Measurements from ENCODE around the gene KLRD1.
"Not testable (repeated sequence)": the region's sequence is repeated elsewhere in the genome, so short reads cannot be mapped to it uniquely, and the experiment has no call there.

Gene KLRD1, protein sequence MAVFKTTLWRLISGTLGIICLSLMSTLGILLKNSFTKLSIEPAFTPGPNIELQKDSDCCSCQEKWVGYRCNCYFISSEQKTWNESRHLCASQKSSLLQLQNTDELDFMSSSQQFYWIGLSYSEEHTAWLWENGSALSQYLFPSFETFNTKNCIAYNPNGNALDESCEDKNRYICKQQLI

DNA sequence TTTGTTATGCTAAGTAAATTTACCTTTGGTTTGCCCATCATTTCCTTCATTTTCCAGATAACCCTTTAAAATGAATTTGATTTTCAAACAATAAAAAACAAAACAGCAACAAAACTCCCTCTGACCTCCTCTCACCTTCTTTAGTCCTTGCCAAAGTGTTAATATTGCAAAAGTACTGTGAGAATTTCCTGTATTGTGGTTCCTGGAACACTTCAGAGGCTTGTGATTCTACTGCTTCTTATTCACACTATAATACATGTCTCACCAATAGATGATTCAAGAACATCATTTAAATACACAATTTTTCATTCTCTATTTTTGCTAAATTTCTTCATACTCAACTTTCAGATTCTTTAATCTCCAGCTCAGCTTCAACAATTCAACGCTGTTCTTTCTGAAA, at the start of gene KLRD1:
TSS of gene KLRD1 (plus strand) at position 241 of the 400 bp plus-strand sequence. CDS start 208 bp downstream, outside the sequence.
- DNase-seq = no peak

DNA sequence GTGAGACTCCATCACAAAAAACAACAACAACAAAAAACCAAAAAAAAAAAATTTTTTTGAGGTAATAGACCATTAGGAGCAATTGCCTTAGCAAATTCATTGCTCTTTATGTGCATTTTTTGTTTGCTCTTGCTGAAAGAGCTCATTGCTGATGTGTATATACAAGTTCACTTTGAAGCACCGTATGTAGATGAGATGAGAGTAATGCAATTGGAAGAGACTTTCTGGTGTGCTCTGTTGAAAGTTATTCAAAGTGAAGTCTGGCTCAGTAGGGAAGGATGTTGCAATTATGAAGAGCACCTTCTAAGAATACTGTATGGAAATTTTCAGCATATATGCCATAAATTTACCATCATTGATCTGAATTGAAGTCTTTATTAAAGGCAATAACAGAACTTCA, 46.7 kb upstream of the KLRD1 start:
- no peak for DNase-seq

DNA sequence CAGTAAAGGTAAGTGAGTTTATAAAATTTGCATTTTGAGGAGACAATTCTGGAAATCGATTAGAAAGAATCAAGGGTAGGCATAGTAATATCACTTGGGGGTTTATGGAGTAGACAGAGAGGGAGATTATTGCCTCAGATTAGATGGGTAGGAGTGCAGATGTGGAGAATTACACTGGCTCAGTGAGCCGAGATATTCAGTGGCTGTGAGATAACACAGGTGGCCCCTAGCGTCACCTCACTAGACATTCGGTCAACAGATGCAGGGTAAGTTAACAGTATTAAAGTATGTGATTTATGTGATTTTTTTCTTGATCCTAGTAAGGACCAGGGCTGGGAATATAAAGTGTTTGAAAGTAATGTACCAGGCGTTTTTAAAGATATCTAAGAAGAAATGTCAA, 39.6 kb upstream of the KLRD1 start:
- DNase-seq = no peak

DNA sequence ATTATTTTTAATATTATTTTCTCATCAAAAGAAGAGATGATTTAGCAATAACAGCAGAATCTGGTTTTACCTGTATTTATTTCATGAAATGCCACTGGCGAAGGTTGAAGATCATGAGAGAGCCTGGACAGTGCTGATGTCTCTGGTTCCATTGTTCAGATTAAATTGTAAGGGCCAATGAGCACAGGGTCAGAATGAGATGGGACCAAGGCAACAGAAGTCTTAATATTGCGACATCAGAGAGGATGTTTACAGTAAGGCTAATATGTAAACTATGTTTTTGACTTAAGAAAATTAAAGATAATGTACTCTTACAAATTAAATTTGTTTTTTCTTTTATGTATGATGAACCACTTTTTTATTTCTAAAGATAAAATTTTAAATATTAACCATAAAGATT, 35.2 kb upstream of the KLRD1 start:
- no peak for DNase-seq

DNA sequence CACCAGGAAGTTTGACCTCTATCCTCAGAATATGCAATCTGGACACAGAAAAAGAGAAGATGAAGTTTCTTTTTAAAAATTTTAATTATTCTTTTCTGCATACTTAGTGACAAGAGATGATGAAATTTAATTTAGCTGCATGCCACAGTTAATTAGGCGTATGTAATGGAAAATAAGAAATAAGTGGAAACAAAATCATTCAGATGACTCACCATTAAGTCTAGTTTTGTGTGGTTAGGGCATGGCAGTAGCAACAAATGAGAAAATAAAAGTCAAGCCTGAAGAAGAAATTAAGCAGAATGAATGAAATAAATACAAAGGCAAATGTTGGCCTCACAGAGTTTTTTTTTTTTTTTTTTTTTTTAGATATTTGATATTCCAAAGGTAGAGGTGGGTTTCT, 30.9 kb upstream of the KLRD1 start:
- DNase-seq = no peak

DNA sequence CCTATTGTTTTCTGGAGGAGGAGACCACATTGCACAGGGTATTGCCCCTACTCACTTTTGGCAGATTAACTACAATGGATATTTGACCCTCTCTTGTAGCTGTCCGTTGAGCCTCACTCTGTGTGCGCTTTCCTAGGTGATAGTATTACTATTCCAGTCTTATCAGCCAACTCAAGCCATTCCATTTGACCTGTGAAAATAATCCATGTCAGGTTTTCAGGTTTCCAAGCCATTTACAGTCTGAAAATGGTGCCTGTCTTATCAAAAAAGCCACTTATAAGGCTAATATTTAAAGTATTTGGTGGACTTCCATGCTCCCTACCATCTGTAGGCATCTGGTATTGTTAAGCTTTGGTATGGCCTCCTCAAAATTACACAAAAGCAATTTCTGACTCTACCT, 29.6 kb upstream of the KLRD1 start:
- no peak for DNase-seq

DNA sequence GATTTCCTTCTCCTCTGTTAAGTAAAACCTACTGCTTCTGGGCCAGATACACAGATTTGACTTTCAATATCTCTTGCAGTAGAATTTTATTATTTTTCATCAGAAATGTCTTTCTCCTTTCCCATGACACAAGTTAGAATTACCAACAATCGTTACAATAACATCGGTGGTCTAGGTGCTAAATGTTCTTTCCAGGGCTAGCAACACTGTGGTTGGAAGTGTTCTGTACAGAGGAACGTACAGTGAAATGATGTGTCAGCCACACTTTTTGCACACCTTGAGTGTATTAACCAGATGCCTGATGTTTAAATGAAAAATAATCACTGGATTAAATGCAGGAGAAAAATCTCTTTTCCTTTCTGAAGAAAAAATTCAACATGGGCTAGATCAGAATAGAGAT, 27.7 kb upstream of the KLRD1 start:
- no peak for DNase-seq

DNA sequence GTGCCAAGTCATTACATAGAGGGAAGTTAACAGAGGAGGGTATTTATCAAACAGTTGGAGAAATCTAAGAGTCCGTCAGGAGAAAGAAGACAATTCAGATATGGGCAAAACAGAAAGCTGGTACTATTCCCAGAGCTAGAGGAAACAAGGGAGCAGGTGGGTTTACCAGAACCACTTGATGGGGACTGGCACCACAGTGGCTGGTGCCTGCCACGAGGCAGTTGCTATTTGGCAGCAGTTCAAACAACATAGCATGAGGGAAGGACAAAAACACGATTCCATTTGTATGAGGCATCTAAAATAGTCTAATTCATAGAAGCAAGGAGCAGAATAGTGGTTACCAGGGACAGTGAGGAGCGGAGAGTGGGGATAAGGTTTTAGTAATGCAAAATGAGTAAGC, 24.6 kb upstream of the KLRD1 start:
- no peak for DNase-seq

DNA sequence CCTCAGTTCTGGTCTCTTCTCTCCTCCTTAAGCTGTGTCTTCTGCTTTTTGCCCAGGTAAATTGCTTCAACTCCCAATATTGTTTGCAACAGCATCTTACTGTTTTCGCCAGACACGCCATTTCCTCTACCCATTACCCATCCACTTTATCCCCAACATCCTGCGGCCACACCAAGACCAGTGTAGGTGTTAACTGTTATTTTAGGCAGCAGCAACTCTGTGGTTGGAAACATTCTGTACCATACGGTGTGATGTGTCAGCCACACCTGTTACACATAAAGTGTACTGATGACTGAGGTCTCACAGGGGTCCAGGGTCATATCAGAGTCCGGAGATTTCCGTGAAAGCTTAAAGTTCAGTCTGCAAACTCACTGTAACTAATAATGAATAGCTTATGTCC, 21.8 kb upstream of the KLRD1 start:
- no peak for DNase-seq

DNA sequence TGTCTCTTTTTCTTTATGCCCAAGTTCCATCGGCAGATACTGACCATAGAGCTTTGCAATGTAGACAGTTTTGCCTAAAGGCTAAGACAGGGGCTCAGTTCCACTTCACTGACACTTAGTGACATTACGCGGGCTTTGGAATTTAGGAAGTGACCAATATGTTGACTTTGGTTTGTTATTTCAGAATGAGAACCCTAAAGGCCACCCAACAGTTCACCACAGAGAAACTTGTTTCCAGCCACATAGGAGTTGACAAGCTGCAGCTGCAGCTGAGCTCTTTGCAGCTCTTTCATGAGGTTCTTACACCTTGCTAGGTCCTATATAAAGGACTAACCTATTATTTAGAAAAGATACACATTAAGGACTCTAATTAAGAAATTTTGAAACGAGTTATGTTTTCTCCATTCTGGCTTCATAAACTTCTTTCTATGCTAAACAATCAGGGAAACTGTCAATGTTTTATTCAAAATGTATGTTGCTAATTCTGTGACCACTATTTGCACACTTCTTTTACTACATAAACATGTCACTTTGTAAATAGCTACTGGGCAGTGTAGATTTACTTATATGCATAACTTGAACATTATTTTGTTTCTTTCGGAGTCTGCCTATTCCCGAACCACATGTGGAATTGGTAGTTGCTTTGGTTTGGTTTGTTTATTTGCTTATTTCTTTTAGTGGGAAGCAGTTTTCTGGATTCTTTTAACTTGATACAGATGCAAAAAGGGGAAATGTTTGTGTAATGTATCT, 18.5 kb upstream of the KLRD1 start:
- no peak for DNase-seq

DNA sequence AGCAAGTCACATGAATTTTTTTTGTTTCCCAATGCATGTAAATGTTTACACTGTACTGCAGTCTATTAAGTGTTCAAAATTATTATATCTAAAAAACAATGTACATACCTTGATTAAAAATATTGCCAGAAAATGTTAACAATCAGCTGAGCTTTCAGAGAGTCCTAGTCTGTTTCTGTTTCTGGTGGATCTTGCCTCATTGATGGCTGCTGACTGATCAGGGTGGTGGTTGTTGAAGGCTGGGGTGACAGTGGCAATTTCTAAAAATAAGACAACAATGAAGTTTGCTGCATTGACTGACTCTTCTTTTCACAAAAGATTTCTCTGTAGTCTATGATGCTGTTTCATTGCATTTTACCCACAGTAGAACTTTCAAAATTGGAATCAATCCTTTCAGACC, 16.6 kb upstream of the KLRD1 start:
- DNase-seq = no peak

DNA sequence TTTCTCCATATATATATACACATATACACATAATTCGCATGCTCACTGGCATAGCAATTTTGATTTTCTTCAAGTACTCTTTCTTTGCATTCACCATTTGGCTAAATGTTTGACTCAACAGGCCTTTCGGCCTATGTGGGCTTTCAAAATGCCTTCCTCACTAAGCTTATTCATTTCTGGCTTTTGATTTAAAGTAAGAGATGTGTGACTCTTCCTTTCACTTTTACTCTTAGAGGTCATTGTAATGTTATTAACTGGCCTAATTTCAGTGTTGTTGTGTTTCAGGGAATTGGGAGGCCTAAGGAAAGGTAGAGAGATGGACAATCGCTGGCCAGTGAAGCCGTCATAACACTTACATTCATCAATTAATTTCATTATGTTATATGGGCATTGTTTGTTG, 14.5 kb upstream of the KLRD1 start:
- DNase-seq = no peak

DNA sequence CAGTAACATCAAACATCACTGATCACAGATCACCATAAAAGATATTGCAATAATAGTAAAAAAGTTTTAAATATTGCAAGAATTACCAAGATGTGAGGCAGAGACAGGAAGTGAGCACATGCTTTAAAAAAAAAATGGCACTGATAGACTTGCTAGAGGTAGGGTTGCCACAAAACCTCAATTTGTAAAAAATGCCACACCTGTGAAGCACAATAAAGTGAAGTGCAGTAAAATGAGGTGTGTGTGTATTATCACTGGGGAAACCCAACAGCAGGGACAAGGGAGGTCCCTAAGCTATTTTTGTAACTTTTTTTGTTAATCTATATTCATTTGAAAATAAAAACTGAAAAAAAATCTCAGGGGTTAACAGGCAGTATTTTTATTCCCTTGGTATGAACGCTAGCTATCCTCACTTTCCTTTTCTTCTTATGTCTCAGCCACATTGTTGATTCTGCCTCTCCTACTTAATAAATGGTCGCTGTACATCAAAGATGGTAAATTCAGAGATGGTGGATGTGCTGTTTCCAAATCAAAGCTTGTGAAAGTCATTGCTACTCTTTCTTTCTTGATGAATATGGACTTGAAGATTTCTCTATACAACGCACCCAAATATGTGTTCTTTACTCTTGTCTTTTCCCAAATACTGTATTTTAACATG, 14.0 kb upstream of the KLRD1 start:
- no peak for DNase-seq

DNA sequence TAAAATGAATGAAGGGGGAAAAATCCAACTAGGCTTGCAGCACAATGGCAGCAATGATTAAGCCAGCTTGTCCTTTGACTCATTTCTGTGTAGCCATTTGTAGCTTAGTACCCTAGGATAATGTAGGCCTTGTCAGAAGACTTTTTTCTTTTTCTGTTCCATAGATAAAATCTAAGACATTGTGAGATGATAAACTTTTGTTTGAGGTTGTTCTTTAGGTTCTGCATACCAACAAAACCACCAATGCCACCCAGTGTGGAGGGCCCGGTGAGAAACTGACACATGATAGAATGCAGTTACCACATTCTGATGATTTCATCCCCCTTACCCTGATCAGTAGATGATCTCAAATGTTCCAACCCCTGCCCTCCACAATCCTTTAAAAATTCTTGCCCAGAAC, 6.6 kb upstream of the KLRD1 start:
- no peak for DNase-seq

DNA sequence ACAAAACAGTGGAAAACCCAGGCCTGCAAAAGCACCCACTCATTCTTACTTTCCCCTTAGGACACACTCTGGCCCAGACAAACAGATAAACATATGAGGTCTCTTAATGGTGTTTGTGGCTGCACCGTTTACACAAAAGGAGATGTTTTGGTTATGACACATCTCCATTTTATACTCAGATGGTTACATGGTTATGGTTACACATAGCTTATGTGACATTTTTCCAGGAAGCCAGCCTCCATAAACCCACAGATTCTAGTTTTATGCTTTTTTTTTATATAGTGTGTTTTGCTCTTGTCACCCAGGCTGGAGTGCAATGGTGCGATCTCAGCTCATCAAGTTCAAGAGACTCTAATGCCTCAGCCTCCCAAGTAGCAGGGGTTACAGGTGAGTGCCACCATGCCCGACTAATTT, 3.5 kb upstream of the KLRD1 start:
- DNase-seq = no peak

DNA sequence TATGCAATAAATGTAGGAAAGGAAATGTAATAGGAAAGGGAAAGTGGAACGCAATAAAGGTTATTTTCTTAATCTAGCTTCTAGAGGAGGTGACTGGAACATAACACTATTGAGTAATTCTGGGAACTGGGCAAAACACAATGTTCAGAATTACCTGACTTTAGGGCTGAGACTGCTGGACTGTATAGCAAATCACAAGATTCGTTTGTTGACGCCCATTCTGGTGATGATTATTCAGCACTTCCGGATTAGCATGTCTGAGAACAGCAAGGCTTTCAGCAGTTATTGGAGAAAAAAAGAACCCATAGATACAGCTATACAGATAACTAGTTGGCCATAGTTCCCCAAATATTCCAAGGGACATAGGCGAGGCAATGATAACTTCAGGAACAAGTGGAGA, 2.3 kb upstream of the KLRD1 start:
- DNase-seq = no peak

DNA sequence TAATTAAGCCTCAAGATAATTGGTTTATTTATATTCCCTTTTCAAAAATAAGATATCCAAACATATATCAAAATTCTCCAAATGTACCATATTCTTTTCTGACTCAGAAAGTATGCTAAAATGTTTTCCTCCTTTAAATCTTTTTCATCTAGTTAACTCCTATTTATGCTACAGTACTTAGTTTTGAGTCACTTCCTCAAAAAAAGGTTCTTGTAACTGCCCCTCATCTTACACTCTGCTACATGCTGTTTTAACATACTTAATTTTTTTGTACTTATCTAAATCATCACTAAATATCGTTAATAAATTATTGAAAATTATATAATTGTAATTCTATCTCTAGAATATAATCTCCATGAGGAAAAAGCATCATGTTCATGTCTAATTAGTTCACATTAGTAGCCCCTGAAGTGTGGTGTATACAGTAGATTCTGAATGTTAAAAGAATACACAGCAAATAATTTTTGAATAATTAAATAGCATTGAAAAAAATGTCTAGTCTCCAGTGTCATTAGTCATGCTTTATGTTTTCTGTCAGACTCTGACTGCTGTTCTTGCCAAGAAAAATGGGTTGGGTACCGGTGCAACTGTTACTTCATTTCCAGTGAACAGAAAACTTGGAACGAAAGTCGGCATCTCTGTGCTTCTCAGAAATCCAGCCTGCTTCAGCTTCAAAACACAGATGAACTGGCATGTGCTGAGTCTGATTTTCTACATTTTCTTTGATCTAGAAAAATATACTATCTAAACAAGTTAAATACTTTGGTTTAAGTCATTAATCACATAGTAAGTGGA, 3.5 kb downstream of the KLRD1 start:
- DNase-seq = no peak

DNA sequence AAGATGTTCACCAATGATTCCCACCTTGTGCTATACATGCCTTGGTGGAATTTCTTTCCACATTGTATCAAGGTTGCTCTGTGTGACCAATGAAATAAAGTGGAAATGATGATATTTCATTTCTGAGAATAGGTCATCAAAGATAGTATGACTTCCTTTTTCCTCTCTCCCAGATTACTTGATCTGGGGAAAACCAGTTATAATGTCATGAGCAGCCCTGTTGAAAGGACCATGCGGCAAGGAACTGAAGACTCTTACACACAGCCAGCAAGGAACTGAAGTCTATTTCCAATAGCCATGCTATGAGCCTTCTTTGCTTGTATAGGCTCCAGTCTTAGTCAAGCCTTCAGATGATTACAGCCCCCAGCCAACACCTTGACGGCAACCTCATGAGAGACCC, 11.7 kb downstream of the KLRD1 start:
- no peak for DNase-seq

DNA sequence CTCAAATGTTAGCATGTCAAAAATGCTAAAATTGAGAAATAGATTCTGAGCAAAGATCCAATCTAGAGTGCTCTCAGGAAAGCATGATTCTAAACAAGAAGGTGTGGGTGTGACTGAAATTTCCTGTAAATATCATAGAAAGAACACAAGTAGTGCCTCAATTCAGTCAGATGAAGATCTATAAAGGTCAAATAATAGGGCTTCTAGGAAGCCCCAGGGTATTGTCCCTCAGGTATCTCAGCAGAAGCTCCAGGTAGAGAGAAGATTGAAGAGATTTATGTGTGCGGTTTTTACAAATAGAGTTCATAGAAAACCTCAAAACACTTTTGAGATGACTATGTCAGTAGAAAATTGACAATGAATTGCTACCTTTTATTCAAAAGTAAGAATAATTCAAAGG, 13.0 kb downstream of the KLRD1 start:
- DNase-seq = no peak

DNA sequence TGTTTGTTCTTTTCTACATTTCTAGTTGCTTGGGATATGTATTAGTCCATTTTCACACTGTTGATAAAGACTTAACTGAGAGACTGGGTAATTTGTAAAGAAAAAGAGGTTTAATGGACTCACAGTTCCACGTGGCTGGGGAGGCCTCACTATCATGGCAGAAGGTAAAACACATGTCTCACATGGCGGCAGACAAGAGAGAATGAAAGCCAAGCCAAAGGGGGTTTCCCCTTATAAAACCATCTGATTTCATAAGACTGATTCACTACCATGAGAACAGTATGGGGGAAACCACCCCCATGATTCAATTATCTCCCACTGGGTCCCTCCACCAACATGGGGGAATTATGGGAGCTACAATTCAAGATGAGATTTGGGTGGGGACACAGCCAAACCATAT, 21.0 kb downstream of the KLRD1 start:
- not testable (repeated sequence) for DNase-seq

DNA sequence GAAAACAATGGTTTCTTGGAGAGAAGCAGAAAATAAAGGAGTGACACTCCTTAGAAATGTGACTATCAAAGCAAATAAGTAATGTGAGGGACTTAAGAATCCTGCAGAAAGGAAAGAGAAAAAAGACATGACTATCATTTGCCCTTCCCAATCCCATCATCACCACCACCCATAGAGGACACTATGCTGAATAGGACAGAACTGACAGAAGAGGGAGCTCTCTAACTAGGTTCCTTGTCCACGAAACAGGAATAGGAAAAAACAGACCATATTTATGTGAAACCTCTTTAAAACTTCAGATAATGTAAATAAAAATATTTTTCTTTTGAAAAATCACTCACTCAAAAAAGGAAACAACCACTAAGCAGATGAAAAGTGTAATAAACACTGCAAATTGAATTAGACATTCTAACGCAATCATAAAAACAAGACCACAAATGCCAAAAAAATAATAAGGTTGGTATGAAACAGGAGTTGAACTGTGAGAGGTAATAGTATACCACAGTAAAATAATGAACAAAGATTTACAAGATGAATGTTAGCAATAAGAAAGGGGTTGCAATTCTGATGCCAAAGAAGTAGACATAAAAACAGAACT, 24.1 kb downstream of the KLRD1 start:
- no peak for DNase-seq

DNA sequence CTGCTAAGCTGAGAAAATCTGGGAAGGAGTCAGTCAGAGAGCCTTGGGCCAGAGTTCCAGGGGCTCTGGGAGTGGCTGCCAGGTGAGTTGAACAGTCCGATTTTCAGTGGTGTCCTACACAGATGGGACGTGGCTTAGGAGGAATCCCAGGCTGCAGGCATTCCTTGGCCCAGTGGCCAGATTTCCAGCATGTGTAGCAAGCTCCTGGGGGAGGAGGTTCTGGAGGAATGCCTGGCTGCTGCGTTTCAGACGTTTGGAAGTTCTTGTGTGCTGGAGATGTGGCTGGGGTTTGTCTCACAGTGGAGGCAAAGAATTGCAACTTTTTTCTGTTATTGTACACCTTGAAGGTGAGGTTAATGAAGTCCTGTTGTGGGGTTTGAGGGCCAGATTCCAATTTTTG, 28.5 kb downstream of the KLRD1 start:
- not testable (repeated sequence) for DNase-seq

DNA sequence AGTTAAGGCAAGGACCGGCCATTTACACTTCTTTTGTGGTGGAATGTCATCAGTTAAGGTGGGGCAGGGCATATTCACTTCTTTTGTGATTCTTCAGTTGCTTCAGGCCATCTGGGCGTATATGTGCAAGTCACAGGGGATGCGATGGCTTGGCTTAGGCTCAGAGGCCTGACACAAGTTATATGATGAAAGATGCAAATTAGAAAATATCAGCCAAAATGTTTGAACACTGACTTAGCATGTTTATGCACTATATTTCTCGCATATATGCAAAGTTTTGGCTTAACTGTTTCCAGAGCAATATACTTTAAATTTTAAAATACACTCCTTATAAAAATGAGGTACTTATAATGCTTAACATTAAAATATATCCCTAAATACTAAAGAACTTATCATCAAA, 30.8 kb downstream of the KLRD1 start:
- DNase-seq = not testable (repeated sequence)
